ENCODE results near the gene VSTM4.

Gene VSTM4

DNA sequence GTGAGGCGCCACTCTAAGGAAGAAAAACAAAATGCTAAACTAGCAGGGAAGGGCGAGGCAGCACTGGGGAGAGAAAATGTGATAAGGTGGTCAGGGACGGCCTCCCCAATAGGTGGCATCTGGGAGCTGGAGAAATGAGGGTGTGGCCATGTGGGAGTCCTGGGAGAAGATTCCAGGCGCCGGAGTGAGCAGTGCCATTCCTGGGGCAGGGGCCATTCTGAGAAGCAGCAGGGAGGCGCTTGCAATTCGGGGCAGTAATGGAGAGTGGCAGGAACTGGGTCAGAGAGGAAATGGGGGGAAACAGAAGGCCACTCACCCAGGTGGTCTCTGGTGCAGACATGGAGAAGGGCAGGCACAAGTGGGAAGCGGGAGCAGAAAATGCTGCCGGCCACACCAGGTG is 113.9 kb downstream of the VSTM4 start:
- no peak for FAIRE-seq

DNA sequence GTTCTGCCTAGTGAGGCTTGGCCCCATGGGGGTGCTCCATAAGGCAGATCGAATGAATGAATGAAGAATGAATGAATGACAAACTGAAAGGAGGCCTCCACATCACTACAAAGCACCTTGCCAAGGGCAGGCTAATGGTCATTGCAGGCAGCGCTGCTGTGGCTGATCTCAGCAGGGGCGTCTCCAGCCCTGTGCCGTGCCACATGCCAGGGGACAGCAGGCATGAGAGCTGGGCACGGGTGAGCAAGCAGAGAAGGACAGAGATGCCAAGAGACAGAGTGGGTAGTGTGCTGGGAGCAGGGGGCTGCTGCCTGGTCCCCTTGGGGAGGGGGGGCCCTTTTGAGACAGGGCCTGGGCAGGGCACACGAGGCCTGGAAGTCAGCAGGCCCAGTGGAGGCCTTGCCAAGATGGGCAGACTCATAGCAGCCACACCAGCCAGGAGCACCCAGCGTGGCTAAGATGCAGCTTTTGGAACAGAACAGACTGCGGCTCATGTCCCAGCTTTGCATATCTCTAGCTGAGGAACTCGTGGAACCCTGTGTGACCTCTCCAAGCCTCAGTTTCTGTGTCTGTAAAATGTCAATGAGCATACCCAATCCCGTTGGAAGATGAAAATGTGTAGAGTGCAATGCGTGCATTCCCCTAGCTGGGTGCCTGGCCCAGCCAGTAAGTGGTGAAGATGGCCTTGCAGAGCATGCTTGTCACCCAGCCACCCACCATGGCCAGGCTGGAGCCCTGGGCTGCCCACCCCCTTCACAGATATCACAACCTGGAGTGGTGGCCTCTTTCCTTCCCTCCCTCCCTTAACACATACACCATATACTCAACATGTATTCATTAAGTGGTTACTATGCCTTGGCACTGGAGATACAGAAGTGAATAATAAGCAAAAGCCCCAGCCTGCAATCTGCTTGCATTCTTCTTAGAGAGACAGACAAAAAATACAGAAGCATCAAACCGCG is 114.6 kb downstream of the VSTM4 start:
- FAIRE-seq, result no peak

DNA sequence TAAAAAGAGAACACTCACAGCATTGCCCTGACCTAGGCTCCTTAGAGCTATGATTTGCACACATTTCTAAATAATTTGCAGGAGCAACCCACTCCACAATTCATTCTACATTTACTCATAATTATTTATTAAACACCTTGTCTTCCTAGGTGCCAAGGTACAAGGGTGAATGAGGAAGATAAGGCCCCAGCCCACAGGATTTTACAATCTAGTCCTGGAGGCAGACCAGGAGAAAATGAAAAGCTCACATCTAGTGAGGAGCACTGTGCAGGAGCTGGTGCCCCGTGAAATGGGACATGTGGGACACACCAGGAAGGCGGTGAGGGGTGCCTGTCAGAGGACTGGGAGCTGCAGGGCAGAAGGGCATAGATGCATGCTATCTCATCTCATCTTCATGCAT is 116.0 kb downstream of the VSTM4 start:
- FAIRE-seq, result no peak

DNA sequence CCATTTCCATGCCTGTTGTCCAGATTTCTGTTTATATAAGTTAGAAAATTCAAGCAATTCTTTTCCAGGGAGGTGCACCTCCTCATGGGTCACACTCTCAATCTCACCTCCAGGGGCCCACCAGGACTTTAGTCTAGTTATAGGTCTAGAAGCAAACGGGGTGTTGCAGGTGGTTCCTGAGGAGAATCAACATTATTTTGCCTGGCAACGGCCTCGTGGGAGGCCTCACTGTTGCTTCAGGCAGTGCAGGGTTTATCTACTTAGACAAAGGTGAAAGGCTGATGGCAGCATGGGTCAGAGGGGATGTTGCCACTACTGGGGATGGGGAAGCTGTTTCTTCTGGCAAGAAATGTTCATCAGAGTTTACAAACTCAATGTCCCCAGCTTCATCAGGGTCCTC is 119.0 kb downstream of the VSTM4 start:
- FAIRE-seq, result no peak

DNA sequence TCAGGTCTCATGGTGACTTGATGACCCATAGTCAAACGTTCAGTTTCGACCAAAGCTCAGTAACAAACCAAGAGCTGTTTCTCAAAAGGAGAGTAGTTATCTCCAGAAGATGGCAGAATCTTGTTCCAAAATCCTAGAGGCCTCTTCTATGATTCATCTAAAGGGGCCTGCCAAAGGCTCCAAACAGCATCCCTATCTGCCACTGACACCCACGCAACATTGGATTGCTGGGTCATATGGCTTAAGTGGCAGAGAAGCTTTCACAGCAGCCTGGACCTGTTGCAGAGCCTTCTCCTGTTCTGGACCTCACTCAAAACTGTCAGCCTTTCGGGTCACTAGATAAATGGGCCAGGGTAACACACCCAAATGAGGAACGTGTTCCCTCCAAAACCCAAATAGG is 121.7 kb downstream of the VSTM4 start:
- FAIRE-seq, result no peak

DNA sequence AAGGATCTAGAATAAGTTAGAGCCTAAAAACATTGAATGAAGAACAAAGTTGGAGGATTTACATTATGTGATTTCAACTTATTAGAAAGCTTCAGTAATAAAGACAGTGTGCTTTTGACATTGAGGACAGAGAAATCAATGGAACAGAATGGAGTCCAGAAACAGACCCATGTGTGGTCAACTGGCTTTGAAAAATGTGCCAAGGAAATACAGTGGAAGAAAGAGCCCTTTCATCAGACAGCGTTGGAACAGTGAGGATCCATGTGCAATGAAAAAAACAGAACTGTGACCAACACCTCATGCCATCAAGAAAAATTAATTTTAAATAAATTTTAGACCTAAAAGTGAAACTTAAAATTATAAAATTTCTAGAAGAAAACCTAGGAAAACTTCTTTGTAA is 125.1 kb downstream of the VSTM4 start:
- no peak for FAIRE-seq

DNA sequence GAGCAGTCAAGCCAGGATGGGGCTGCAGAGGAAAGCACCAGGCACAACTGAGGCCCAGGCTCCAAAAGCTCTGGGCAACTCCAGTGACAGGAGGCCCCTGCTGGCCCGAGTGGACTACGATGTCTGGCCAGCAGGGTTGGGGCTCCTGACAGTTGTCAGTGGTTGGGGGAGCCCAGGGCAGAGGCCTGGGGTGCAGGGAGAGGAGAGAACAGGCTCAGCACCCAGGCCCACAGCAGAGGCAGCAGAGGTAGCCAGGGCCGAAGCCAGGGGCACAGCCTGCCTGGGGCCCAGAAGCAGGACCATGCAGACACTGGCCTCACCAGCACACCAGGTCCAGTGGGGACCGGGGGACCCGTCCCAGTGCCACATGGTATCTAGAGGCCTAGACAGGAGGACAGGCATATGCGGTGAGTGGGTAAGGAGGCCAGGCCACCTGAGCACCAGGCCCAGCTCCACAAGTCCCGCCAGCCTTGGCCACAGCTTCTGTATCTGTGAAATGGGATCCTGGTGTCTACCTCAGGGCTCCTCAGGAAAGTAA is 129.6 kb downstream of the VSTM4 start:
- no peak for FAIRE-seq

DNA sequence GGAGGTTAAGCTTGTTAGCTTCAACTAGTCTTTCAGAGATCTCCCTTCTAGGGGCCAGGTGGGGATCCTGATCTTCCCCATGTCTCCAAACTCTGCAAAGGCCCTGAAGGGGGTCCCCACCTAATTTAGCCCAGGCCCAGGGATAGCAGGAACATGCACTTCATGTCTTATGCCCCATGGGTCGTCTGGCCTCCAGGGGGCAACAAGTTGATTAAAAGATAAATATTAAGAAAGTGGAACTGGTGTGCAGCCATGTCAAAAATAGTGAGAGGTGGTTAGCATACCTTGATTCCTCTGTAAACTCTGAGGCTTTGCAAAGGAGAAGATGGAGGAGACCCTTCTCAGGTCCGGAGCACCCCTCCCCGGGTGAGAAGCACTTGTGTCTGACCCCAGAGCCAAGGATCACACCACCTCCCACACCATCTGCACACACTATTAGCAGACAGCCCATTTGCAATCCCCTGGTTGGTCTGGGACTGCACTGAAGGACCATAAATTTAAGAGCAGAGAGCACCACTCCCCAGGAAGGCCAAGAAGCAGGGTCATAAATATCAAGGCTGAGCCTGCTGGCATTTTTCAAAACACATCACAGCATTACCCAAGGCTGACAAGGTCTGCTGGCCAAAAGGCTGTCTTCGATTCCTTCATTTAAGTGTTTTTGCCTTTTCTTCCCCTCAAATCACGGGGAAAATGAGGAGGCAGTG is 131.5 kb downstream of the VSTM4 start:
- FAIRE-seq, result no peak

DNA sequence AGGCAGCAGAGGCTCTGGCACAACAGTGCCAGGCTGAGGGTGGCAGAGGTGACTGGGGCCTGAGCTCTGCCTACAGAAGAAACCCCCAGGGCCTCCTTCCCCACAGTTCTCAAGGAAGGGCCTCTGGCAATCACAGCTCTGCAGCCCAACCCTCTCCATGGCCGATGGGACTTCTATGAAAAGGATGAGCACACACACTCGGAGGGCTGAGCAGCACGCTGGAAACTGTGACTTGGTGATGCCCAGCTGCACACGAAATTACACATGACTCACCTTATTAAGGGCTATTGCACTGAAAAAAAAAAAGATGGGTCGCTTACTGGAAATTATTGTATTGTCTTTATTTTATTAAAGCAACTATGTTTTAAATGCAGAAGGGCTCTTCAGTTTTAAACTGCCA is 132.7 kb downstream of the VSTM4 start:
- no peak for FAIRE-seq

DNA sequence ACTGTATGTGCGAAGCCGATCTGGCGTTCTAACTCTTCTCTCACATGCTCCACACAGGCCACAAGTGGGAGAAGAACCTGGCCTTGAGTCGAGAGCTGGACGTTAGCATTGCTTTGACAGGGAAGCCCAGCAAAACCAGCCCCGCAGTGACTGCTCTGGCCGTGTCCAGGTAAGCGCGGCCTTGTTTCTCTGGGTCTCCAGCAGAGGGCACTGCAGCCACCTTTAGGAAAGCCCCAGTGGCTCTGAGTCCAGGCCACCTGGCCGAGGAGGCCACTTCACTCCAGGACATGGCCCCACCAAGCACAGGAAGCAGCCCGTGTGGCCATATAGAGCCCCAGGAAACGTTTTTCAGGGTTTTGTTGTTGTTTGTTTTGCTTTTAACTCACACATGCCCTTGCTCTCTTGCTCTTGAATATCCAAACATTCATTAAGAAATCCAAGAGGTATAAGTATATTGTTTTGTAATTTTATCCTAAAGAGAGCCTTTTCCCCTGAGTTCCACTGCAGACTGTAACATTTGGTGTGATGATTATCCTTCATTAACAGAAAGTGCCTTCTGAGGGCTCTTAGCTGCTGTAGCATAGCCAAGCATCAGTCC is 133.9 kb downstream of the VSTM4 start:
- no peak for FAIRE-seq

DNA sequence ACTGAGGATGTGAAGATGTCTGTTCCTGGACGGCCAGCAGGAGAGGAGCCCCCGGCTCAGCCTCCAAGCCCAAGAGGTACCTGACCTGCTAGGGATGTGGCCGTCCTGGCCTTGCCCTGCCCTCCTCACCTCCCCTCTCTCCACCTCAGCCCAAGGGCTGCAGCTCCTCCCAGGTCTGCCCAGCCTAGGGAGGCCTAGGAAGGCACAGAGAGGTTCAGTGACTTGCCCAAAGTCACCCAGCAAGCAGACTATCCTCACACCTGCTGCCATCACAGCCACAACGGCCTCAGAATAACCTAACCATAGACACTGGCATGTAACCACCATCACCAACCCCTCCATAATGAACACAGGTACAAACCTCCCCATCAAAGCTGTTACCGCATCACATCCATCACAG is 137.0 kb downstream of the VSTM4 start:
- no peak for FAIRE-seq

DNA sequence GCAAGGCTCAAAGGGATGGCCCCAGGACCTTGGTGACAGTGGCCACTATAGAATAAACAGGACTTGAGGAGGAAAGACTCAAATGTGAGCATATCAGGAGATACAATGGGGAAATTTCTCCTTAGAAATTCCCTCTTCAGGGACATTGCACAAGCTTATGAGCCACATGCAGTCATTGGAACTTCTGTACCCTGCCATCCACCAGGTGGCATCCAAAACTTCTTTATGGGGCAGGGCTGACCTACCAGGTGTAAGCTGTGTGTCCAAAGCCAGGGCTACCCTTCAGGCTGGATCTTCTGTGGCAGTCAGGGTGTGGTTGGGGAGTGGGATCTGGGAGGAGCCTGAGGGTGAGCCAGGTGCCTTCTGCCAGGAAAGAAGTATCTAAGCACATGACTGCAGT is 139.1 kb downstream of the VSTM4 start:
- FAIRE-seq, result no peak

DNA sequence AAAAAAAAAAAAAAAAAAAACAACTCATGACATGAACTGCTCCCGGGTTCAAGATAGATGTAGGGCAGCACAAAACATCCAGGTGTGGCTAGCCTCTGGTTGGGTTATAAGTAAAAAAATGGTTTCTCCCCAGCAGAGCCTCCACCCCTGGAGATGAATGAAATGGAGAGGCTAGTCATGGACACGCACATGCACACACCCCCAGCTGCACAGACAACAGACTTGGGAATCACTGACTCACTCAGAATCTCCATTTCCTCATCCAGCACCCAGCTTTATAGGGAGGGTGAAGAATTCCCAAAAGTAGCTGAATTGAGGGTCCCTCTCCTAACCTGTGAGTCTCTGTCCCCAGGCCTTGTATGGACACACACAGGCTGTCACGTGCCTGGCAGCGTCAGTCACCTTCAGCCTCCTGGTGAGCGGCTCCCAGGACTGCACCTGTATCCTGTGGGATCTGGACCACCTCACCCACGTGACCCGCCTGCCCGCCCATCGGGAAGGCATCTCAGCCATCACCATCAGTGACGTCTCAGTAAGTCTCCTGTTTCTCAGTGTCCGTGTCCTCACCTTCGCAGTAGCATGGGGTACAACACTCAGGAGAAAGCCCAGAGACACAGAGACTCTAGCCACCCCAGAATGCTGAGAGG is 140.7 kb downstream of the VSTM4 start:
- no peak for FAIRE-seq

DNA sequence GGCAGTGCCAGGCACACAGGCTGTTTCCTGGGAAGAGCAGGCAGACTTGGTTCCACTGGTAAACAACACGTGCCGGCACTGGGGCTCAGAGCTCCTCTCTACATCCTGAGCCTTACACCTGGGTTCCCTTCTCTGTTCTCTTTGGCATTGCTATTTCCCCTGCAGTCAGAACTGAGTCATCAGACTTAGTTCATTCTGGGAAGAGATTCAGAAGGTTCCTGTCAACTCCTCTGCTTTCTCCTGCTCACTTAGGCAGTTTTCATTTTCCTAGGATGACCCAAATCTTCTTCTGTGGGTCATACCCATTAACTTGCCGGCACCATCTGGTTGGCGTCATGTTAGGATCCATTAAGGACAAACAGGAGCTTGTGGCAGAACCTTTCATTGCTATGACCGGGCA is 142.3 kb downstream of the VSTM4 start:
- FAIRE-seq, result no peak

DNA sequence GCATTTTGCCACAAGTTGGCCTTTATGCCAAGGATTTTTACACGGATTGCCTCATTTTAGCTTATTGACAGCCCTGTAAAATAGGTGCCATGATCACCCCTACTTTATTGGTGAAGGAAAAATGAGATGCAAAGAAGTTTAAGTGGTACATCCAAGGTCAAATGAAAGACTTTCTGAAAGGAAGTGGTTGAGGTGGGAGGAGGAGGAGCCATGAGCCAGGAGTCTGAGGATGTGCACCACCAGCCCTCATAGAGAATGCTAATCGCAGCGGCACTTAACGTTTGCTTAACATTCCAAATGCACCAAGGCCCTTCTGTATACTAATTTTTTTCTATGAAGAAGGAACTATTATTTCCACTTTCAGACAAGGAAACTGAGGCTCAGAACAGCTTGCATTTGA is 144.7 kb downstream of the VSTM4 start:
- FAIRE-seq, result no peak

DNA sequence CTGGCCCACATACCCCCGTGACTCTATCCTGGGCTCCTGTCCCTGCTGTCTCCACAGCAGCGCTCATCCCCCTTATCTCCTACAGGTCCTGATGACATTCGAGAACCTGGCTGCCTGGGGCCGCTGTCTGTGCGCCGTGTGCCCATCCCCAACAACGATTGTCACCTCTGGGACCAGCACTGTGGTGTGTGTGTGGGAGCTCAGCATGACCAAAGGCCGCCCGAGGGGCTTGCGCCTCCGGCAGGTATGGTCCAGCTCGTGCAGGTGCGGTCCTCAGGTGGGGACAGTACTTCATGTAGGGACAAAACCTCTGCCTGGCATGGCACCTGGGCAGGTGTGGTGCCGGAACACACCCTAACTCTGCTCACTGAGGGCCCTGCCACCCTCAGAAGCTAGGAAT is 145.3 kb downstream of the VSTM4 start:
- no peak for FAIRE-seq

DNA sequence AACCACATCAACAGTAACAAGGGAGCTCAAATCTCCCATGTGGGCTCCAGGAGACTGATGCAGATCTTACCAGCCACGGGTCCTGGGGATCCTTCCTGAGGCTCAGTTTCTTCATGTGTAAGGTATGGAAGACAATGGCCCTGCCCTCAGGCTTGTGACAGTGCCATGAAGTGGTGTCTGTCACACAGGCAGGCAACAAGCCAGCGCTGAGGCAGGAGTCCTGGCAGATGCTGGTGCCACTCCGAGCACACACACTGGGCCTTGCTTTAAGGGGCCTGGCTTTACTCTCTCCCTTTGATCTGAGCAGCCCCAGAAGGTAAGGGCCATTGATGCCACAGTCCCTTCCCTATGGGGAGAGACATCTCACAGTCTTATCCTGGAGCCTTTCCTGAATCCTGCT is 147.3 kb downstream of the VSTM4 start:
- FAIRE-seq, result no peak

DNA sequence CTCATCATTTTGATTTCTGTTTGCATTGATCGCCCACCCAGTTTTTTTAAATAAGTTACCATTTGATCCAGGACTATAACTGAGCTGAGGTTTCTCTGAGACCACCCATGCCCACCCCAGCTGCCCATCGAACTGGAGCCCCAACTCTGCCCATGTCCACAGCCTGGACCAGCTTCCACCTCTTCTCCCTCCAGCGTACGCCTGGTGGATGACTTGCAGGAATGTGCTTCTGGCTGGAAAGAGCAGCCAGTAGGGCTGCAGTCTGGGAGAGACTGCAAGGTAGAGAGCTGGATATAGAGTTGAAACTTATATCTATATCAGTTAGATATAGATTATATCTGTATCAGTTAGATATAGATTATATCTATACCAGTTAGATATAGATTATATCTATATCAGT is 149.9 kb downstream of the VSTM4 start:
- FAIRE-seq, result no peak
